Measurements from ENCODE around the gene AK8.

The AK8 gene

DNA sequence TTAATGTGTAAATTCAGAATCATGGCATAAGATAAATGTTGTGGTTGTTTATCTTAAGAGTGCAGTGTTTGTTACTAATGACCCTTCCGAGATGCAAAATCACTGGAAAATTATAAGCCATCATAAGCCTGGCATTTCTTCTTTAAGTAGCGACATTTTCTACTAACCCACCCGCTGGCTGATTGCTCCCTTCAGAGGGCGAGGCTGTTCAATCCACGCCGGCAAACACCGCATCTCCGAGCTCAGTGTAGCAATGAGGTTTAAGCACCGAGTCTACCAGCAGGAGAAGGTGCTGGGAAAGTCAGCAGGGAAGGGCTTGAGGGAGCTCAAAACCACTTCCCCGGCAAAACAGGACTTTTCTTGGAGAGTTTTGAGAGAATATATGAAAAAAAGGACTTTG, 52.7 kb downstream of the AK8 start:
- DNase-seq (ENCODE audit: low read depth): no peak

DNA sequence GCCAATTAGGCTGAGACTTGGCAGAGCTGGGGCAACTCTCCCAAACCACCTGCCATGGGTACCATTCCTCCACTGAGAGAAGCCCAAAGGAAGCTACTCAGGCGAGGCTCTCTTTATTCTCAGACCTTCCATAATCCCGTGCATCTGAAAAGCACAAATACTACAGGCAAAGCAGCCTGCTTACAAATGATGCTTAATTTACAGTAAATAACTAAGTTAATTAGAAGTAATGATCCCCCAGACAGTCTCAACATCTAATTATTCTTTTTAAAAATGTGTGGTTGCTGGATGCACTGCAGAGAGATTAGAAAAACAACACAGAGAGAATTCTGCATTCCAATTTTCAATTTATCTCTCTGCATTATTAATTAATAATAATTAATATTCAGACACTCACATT, 53.1 kb downstream of the AK8 start:
- no peak for DNase-seq (ENCODE audit: low read depth)

DNA sequence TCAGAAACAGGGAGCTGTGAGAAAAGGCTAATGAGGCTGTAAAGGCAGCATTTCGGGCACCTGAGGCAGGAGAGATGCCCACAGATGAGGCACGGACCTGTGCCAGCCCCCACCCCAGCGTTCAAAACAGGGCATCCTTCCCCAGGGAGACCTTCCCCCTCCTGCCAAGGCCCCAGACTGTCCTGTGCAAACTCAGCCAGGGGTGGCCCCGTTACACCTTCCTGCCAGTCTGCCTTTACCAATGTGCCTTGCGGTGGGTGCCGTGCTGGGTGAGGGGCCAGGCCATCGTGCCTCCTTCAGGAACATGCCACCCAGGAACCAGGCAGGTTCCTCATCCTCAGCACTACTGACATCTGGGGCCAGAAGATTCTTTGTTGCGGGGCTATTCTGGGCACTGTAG, 53.9 kb downstream of the AK8 start:
- no peak for DNase-seq (ENCODE audit: low read depth)

DNA sequence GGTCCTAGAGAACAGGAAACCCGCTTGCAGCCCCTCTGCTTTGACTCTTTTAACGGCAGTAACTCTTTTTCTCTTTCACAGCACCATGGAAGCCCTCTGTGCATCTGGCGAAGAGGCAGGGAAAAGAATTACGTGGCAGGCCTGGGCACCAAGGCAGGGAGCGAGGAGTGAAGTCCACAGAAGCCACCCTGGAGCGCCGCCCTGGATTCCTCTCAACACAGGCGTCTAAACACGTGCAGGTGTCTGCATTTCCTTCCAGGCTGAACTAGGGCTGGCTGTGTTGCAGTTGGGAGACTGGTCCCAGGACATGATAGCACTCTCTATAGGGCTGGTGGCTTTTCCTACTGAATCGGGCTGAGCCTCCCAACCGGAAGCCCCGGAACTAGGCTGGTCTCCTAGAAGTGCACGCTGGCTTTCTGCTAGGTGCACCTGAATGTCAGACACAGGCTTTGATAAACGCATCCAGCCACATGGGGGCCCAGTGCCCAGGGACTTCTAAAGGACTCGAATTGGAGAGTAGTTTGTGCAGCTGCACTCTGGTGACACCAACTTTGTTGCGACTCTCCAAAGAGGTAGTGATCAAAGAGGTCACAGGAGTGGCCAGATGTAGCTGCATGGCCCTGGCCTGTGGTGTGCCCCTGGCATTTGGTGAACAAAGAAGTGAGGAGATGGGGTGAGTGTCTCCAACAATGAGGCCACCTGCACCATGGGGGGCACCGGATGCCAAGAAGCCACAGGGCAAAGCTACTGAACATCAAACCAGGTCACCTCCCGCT, 54.5 kb downstream of the AK8 start:
- no peak for DNase-seq (ENCODE audit: low read depth)

DNA sequence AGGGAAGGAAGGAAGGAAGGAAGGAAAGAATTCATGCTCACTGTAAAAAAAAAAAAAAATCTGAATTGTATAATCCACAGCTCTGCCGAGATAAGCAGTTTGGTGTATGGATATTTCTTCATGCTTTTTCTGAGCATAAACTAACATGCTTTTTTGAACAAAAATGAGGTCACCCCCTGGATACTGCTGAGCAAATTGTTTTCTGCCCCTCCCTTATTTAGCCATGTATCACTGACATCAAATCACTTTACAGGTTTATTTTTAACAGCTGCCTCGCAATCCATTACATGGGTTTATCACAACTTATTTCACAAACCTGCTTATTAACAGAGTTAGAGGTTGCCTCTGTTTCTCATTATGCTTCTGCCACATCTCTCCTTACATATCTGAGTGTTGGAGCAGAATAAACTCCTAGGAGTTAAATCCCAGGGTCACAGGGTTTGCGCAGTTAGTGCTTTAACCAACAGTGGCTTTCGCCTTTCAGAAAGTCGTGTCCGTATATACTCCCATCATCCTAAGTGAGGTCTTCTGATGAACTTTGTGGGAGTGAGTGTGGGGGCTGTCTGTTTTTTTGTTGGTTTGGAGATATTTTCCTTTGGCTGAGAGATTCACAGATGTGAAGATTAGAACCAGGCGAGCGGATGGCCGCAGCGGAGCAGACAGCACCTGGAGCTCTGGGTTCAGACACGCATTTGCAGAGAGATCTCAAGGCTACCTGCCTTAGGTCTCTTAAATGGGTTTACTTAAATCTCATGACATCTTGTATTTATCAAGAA, 57.7 kb downstream of the AK8 start:
- DNase-seq (ENCODE audit: low read depth): no peak

DNA sequence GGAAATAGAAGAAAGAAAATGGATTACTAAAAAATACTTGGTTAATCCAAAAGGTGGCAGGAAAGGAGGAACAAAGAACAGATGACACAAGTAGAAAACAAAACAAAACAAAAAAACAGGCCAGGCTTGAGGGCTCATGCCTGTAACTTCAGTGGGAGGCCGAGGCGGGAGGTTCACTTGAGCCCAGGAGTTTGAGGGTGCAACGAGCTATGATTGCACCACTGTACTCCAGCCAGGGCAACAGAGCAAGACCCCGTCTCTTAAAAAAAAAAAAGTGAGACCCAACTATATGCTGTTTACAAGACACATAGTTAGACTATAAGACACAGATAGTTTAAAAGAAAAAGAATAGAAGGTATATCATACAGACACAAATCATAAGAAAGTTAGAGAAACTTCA, 59.5 kb downstream of the AK8 start:
- no peak for DNase-seq (ENCODE audit: low read depth)

DNA sequence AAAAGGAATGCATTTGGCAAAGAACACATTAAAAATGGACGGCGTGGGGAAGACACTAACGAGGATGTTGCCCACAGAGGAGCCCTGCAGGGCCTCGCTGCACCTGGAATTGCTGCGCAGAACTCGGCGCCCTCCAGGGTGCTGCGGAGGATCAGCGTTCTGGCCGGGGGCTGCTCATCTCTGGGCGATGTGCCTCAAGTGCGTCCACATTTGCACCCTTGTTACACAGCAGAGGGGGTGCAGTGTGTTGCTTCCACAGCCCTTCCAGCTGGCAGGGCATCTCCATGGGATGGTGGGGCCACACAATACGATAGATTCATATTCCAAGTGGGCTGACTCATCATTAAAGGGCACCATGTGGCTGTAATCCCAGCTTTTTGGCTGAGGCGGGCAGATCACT, 63.1 kb downstream of the AK8 start:
- no peak for DNase-seq (ENCODE audit: low read depth)

DNA sequence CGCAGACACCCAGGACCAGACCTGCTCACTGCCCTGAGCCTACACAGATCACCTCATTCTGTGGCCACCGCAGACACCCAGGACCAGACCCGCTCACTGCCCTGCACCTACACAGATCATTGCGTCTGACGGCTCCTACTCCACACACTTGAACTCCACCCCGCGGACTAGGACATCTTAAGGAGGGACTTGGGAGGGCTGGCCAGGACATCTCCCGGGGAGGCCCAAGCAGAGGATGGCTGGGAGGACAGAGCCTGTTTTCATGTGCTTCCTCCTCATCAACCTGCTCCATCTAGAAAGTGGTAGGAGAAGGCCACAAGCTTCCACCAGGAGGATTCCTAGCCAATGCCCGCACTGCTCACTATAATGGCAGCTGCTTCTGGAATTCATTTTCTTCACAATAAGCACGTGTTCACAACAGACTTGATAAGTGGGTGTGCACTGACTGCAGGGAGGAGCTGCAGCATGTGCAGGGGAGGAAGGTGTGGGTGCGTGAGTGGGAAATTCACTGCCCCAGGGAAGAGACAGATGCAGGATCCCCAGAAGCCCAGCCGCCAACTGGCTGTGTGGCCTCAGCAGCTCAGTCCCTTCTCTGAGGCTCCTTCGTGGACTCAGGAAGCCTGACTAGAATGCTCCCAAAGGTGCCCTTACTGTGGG, 64.8 kb downstream of the AK8 start:
- no peak for DNase-seq (ENCODE audit: low read depth)

DNA sequence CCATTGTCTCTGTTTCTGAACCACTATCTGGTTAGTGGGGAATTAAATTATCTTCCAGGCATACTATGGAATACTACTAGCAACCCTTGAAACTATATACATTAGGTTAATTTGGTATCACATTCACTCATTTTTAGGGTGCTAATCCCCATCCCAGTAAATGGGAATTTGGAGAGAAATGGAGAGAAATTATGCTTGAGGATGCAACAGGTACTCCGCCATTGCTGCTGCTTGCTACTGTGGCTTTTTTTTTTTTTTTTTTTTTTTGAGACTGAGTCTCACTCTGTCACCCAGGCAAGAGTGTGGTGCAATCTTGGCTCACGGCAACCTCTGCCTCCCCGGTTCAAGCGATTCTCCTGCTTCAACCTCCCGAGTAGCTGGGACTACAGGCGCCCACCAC, 66.1 kb downstream of the AK8 start:
- no peak for DNase-seq (ENCODE audit: low read depth)

DNA sequence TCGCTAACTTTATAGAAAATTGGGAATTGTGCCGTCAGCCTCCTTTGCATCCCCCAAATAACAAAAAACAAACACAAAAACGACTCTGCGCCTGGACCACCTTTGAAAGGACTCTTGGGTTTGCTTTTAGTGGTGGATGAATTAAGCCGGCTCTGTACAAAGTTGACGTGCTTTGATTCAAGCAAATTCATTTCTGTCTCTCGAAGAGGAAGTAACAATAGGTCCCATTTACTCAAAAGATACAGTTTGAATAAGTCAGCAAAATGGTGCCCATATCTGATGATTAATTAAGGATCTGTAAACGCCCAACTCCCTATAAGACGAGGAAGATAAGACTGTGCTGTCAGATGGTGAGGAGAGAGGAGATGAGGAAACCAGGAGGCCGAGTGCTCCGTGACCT, 67.8 kb downstream of the AK8 start:
- DNase-seq (ENCODE audit: low read depth): no peak

DNA sequence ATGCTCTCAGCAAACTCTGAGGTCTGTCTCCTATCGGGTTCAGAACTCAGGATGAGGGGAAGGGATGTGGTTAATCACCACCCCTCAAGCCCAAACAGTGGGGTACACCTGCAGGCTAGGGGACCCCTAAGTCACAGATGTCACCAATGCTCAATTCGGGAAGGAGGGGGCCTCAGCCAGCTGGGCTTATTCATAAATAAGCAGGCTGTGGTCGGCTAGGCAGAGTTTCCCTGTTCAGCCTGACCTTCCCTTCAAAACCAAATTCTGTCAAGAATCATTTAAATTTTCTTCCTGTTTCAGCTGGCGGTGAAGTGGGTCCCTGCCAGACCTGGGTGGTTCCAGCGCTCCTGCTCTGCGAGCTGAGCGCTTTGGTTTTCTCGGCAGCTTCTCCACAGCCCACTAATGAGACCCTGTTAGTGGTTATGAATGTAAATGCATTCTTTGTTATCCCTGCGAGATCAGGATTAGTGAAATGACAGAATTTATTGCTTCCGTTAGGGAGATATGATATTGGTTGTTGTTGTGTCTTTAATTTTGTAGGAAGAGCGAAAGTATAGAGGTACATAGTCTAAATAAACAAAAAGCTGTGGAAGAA, 68.3 kb downstream of the AK8 start:
- DNase-seq (ENCODE audit: low read depth): no peak

DNA sequence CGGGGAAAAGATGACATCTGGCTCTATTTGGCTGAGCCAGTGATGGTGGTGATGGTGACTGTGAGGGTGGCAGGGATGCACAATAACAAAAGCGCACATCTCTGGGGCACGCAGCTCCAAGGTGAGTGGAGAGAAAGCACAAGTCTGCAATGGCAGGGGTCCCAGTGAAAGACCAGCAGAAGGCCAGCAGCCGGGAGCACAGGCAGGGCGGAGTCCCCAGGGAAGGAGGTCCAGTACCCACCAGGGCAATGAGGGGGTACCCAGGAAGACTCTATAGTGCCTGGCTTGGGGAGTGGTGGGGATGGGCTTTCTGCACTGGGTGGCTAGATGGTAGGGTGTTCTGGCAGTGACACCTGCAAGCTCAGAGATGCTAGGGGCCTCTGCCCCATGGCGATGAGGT, 69.4 kb downstream of the AK8 start:
- no peak for DNase-seq (ENCODE audit: low read depth)

DNA sequence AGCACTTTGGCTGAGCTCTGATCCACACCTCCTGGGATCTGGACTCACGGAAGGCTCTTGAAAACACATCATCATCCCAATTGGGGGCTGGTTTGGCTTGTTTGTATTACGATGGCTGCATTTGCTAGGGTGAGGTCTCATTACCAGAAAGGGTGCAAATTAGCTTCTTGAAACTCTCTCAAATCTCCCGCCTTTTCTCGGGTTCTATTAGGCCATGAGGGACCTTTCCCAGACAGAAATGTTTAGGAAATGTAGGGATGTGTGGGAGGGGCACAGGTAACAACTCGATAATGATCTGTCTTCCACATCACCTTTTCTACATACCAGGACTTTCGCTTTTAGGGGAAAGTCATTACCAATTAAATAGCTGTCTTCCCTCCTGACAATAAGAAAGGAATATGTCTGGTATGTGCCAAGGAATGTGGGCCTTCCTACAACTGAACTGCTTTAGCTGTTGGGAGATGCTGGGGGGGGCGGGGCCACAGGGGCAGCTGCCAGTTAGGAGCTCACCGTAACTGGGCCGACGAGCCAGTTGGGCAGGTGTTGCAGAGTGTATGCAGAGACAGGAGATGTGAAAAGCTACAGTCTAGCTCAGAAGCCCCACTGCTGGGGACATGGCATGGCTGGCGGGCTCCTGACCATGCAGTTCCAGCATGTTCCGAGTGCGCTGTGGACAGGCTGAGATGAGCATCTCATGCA, 71.2 kb downstream of the AK8 start:
- no peak for DNase-seq (ENCODE audit: low read depth)

DNA sequence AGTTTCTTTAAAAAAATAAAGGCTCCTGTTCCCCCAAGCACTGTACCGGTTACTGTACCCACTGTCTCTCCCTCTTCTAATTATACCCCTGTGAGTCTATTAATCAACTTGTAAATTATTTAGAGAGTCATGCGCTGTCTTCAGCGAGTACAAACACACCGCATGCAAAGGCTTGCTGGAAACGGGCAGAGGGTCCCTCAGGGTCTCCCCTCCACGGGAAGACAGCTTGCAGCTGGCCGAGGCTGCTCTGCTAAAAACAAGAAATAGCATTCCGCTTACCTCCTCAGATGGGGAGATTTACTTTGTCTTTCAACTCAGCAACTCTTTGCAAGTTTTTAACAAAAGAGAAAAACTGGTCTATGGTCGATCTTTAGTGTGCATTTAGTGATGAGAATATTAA, 71.8 kb downstream of the AK8 start:
- DNase-seq (ENCODE audit: low read depth): no peak

DNA sequence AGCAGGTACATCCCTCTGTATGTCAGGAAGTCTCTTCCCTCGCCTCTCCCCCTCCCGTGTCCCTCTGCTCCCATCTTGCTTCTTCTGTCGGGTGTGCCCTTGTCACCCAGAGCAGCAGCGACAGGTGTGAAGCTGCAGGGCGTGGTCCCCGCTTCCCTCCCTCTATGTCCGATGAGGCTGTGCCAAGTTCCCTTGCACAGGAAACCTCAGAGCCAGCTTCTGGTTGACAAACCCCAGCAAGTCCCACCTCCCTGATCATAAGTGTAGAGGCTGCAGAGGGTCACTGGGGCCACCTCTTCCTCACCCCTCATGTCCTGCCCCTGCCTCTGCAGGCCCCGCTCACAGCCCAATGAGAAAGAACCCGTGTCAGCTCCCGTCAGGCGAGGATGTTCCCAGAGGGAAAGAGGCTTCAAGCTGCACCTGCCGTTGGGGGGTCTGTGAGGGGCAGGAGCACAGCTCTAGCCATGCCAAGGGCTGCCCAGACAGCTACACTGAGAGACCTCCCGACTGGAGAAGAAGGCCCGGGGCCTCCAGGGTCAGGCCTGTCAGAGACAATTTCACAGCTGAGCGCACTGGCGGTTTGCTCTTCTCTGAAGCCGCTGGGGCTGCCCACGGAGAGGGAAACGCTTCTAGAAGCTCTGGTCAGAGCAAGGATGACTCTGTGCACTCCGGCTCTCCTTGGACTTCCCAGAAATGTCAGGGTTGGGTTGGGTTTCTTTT, 73.3 kb downstream of the AK8 start:
- no peak for DNase-seq (ENCODE audit: low read depth)

DNA sequence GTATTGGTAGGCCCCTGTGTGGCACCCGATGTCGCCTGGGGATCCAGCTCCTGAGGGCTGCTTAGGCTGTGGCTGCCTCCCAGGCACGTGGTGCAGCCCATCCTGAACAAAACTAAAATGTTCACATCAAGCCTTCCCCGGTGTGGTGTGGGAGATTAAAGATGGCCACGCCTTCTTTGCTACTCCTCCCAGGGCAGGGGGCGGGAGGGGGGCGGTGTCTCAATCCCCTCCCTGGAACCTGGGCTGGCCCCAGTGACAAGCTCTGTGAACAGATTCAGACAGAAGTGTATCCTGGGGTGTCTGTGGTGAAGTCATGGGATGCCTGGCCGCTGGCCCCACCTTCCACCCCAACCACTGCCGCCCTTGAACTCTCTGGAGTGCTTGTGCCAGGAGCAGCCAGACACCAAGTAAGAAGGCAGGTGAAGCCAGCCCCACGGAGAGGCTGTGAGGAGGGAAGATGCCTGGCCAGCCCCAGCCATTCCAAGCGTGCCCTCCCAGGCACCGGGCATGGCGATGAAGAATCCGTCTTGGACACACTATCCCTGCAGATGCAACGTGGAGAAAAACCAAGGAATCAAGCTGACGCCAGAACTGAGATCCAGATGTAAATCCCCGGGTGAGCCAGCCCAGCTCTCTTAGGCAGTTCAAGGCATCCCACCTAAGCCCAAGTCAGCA, 75.8 kb downstream of the AK8 start:
- DNase-seq (ENCODE audit: low read depth): no peak

DNA sequence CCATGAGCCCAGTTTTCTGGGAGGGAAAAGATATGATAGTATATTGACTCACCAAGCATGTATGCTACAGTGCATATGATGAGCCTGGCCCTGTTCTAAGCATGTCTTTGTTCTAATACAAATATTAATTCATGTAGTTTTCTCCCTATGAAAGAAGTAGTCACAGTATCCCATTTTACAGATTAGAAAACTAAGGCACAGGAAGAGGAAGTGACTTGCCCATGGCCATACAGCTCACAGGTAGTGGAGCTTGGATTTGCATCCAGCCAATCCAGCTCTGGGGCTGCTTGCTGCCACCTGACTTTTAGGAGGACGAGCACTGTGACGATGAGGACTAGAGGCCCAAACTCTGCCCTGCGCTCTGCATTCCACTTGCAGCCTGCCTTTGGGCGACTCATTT, 76.4 kb downstream of the AK8 start:
- DNase-seq (ENCODE audit: low read depth): no peak

DNA sequence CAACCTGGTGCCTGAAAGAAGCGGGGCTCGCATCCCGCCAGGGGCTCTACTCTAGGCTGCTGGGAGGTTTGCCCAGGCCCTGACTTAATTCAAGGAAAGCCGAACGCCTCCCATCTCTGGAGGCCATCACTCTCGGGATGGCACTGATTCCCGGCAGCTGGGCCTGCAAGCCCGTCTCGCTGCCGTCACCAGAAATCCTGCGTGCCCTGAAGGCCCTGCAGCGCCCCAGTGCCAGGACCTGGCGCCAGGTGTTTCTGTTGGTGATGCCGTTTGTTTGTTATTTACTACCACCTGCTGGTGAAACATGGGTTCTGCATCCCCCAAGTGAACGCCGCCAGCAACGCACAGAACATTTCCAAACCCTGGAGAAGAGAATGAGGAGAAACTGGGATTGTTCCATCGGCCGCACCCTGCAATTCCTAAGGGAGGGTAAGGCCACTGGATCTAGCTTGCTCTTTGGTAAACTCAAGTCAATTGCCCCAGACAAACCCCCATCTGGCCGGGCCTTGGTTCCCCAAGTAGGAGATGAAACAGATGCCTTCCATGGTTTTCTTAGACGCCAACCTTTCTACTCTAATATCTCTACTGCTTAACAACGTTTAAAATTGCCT, 77.9 kb downstream of the AK8 start:
- peak; percentile 45 for DNase-seq (ENCODE audit: low read depth)

DNA sequence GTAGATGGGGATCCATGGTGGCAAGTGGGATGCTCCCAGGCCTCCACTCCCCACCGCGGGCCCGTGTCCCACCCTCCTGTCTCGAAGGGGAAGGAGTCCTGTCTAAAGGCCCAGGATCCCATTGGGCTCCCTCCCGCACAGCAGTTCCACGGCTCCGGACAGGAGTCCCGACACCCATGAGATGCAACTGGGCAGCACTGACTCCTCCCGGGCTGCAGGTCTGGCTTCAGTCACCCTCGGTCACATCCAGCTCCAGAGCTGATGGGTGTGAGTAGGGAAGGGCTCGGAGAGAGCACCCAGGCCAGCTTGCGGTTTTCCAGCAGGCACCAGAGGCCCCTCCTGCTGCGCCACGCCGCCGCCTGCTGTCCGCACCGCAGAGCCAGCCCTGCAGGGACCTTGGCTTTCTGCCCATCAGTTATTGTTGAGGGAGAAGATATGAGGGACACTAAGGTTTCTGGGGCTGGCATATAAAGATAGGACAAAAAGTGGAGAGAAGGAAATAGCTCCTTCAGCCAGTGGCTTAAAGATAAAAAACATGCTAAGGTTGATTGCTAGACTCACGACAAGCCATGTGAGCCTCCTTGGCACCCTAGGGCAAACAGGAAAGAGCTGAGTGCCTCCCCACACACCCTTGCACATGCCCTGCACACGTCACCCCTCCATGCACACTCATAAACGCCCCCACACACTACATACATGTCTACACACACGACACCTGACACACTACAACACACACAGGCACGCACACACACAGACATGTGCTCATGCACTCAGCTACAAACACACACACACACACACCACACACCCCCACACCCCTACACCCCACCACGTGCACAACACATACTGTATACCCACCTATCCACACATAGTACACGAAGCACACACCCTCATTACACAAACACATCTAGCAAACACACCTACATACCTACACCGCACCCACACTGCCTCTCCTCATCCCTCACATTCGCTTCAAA, 79.0 kb downstream of the AK8 start:
- DNase-seq (ENCODE audit: low read depth): no peak

Data from fibroblast of gingiva (primary cell).